ENCODE measurements around the gene SPACDR. TPM values are rescaled to one million over a fixed set of nuclear protein-coding genes. Genes with fewer than 3 reads are reported as not detected.

SPACDR gene
- total RNA-seq, 2 donors from 2014 or later: 3.3 to 17.3 TPM

DNA sequence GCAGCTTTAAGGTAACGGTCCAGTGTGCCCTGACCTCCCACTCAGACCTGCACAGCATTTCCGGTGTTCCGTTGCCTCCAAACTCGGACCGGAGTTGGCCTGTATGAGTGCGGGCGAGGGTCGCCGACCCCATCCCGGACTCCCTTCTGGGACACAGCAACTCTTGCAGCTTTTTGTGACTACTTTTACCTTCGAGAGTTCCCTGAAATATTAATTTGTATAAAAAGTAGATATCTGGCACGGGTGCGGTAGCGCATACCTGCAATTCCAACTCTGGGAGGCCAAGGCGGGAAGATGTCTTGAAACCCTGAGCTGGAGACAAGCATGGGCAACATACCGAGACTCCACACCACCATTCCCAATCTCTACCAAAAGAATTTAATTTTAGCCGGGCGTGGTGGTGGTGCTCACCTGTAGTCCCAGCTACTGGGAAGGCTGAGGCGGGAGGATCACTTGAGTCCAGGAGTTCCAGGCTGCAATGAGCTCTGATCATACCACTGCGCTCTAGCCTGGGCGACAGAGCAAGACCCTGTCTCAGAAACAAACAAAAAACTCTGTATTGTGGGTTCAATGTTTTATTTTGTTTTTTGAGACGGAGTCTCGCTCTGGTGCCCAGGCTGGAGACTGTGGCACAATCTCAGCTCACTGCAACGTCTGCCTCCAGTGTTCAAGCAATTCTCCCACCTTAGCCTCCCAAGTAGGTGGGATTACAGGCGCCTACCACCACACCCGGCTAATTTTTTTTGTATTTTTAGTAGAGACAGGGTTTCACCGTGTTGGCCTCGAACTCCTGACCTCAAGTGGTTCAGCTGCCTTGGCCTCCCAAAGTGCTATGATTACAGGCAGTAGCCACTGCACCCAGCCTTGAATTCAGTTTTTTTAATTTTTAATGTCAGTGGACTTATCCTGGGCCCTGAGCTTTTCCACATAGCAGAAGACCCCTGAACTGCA lies 26.6 kb downstream of the SPACDR start:
- Mint-ChIP-seq H3K36me3 (ENCODE audit: low read depth) (peaks cover 41% of the 10 kb centered on the region), H3K27ac (no peak overlapping the region), H3K27me3 (no peaks in the 10 kb centered on the region), H3K9me3 (no peaks in the 10 kb centered on the region), H3K4me1 (peaks cover 25% of the 10 kb centered on the region), H3K4me3 (peak overlapping the region; percentile 87)
- ATAC-seq (replicated peaks): no peak

DNA sequence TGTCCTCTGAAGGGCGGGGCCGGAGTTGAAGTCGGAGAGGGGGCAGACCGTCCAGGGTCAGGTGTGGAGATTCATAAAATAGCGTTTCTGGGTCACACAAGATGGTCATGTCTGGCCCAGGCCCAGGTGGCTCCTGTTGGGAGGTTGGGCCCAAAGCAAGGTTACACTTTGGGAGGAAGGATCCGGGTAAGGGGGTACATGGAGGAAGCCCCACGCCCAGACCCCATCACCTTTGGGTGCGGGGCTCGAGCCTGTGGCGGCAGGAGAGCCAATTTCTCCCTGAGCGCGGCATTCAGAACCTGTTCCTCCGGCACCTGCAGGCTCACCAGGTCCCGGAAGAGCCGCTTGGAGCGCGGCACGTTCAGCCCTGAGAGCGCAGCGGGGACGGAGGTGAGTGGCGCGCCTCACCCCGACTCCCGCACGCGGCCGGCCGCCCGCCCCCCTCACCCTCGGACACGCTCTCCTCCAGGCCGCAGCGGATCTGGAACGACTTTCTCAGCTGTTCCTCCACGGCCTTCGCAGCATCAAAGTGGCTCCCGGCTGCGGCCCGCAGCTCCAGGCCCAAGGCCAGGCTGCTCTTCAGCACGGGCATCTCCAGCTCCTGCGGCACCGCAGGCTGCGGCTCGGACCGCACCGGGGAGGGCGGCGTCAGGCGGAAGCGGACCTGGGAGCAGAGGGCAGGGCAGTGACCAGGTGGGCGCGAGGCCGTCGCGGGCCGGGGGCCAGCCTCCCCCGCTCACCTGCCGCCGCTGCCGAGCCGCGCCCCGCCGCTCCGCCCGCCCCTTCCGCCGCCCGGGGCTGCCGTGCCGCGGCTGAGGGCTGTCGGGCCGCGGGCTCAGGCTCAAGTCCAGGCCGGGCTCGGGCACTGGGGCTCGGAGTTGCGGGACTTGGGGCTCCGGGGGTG lies 28.4 kb downstream of the SPACDR start:
- Mint-ChIP-seq H3K4me3 (peak overlapping the region; percentile 87), H3K36me3 (ENCODE audit: low read depth) (peaks cover 59% of the 10 kb centered on the region), H3K27me3 (no peaks in the 10 kb centered on the region), H3K4me1 (peaks cover 30% of the 10 kb centered on the region), H3K9me3 (no peaks in the 10 kb centered on the region), H3K27ac (peak overlapping the region; percentile 97)
- peak; percentile 30 for ATAC-seq (replicated peaks)

DNA sequence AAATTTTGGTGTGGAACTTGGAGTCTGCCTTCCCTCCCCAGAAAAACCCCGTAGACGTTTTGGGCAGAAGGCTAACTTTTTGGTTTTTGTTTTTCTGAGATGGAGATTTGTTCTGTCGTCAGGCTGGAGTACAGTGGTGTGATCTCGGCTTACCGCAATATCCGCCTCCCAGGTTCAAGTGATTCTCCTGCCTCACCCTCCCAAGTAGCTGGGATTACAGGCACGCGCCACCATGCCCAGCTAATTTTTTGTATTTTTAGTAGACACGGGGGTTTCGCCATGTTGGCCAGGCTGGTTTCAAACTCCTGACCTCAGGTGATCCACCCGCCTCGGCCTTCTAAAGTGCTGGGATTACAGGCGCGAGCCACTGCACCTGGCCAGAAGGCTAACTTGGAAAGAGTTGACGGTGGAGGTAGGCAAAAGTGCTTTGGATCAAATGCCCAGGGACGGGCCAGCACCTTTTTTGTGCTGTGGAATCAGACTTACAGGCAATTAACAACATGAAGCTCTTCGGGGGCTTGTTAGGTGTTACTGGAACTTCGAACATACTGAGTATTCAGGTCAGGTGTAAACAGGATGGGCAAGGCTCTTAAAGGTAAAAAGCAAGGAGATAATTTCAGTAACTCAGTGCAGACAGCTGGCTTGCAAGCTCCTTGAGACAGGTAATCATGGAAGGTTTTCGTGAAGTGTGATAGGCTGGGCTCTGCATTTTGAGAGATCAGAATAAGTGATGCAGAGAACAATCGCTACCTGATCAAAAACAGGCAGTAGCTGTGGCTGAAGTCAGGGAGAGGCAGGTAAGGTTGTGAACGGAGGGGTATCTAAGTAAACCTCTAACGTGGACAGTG lies 29.5 kb downstream of the SPACDR start:
- H3K4me3 Mint-ChIP-seq: peak overlapping the region; percentile 87
- no peaks in the 10 kb centered on the region for H3K27me3 Mint-ChIP-seq
- H3K9me3 Mint-ChIP-seq: peaks cover under 1% of the 10 kb centered on the region
- peak overlapping the region; percentile 91 for H3K27ac Mint-ChIP-seq
- peaks cover 33% of the 10 kb centered on the region for H3K4me1 Mint-ChIP-seq
- no peak for ATAC-seq (replicated peaks)
- peaks cover 68% of the 10 kb centered on the region for H3K36me3 Mint-ChIP-seq (ENCODE audit: low read depth)

DNA sequence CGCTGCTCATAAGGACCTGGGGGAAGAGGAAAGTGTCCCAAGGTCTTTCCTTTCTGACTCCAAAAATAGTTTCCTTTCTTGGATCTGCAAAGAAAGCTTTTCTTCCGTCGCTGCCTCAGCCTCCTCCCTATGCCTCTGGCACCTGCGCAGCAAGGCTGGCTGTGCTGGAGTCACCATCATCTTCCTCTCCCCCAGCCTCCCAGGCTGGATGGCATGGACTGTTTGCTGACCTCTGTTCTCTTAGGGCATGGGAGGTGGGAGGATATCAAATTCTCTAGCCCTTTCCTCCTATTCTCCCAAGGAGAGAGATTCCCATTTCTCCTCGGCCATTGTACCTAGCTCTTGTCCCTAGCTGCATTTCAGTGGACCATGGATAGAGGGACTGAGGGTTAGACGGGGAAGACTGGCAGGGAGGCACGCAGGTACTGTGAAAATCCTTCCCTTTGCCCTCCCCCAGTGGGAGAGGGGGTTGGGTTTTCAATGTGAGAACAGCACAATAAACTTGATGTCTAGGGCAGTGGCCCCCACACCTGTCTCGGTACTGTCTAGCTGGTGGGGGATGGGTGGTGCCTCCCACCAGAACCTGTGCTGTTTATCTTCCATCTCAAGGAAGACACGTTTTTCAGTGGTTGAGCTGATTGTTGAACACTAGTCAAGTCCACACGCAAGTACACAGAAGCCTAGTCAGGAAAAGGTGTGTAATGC lies 30.3 kb downstream of the SPACDR start:
- ATAC-seq (replicated peaks): no peak
- H3K9me3 Mint-ChIP-seq: peaks cover 4% of the 10 kb centered on the region
- peak overlapping the region; percentile 87 for H3K4me3 Mint-ChIP-seq
- H3K27ac Mint-ChIP-seq: peak overlapping the region; percentile 91
- peaks cover 76% of the 10 kb centered on the region for H3K36me3 Mint-ChIP-seq (ENCODE audit: low read depth)
- no peaks in the 10 kb centered on the region for H3K27me3 Mint-ChIP-seq
- H3K4me1 Mint-ChIP-seq: peaks cover 38% of the 10 kb centered on the region

DNA sequence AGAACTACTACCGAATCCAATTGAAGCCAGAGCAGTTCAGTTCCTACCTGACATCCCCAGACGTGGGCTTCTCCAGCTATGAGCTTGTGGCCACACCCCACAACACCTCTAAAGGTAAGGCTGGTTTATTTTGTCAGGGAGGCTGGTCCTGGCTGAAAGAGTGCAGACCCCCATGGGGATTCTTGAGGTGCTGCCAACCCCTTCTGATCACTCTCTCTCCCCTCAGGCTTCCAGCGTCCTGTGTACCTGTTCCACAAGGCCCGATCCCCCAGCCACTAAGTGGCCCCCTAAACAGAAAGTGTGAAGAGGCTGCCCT lies 30.8 kb downstream of the SPACDR start:
- peak overlapping the region; percentile 91 for H3K27ac Mint-ChIP-seq
- peak overlapping the region; percentile 87 for H3K4me3 Mint-ChIP-seq
- ATAC-seq (replicated peaks): no peak
- H3K27me3 Mint-ChIP-seq: no peaks in the 10 kb centered on the region
- H3K4me1 Mint-ChIP-seq: peaks cover 38% of the 10 kb centered on the region
- H3K36me3 Mint-ChIP-seq (ENCODE audit: low read depth): peaks cover 81% of the 10 kb centered on the region
- H3K9me3 Mint-ChIP-seq: peaks cover 4% of the 10 kb centered on the region

DNA sequence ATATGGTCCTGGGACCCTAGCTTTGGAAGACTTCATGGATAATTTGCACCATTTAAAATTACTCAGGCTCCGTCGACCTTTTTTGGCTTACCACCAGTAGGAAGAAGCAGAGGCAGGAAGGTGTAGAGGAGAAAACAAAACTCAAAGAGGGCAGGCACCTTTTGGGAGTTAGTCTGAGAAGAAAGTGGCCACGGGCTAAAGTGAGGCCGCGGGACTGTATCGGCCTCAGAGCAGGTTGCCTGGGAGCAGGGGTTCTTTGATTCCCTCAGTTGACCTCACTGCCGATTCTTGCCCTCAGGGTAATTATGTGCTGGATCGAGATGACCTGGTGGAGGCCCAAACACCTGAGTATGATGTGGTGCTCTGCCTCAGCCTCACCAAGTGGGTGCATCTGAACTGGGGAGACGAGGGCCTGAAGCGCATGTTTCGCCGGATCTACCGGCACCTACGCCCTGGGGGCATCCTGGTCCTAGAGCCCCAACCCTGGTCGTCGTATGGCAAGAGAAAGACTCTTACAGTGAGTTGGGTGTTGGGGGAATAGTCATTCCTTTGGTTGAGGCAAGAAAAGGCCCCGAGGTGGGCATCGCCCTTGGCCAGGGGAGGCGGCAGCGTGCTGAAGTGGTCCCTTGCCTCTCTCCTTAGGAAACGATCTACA lies 31.3 kb downstream of the SPACDR start:
- no peak for ATAC-seq (replicated peaks)
- H3K4me3 Mint-ChIP-seq: peak overlapping the region; percentile 87
- peaks cover 85% of the 10 kb centered on the region for H3K36me3 Mint-ChIP-seq (ENCODE audit: low read depth)
- H3K4me1 Mint-ChIP-seq: peaks cover 38% of the 10 kb centered on the region
- H3K9me3 Mint-ChIP-seq: peaks cover 4% of the 10 kb centered on the region
- H3K27me3 Mint-ChIP-seq: no peaks in the 10 kb centered on the region
- peak overlapping the region; percentile 91 for H3K27ac Mint-ChIP-seq

DNA sequence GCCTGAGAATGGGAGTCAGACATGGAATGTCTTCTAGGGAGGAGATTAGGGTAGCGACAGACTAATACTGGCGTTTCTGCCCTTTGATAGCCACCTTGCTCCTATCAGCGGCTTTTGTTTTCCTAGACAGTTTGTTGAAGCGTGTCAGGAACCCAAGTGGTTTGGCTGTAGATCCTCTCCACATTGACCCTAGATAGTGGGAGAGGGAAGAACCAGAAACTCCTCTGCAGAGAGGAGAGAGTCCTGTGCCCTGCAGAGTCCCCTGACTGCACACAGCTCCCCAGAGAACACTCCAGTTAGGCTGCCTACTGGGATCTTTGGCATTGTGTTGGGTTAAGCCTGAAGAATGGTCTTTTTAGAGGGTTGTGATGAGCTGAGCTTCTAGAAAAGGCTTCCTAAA lies 32.0 kb downstream of the SPACDR start:
- Mint-ChIP-seq H3K27ac (peak overlapping the region; percentile 91), H3K4me1 (peaks cover 38% of the 10 kb centered on the region), H3K27me3 (no peaks in the 10 kb centered on the region), H3K9me3 (peaks cover 4% of the 10 kb centered on the region), H3K36me3 (ENCODE audit: low read depth) (peaks cover 85% of the 10 kb centered on the region), H3K4me3 (peak overlapping the region; percentile 87)
- ATAC-seq (replicated peaks): no peak

DNA sequence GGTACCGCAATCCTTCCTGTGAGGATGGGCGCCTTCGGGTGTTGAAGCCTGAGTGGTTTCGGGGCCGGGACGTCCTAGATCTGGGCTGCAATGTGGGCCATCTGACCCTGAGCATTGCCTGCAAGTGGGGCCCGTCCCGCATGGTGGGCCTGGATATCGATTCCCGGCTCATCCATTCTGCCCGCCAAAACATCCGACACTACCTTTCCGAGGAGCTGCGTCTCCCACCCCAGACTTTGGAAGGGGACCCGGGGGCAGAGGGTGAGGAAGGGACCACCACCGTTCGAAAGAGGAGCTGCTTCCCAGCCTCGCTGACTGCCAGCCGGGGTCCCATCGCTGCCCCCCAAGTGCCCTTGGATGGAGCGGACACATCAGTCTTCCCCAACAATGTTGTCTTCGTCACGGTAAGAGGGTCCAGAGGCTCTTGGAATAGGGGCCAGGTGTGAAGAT lies 32.7 kb downstream of the SPACDR start:
- H3K36me3 Mint-ChIP-seq (ENCODE audit: low read depth): peaks cover 80% of the 10 kb centered on the region
- H3K27me3 Mint-ChIP-seq: no peaks in the 10 kb centered on the region
- H3K27ac Mint-ChIP-seq: peak overlapping the region; percentile 91
- ATAC-seq (replicated peaks): no peak
- peaks cover 38% of the 10 kb centered on the region for H3K4me1 Mint-ChIP-seq
- peak overlapping the region; percentile 87 for H3K4me3 Mint-ChIP-seq
- peaks cover 4% of the 10 kb centered on the region for H3K9me3 Mint-ChIP-seq

DNA sequence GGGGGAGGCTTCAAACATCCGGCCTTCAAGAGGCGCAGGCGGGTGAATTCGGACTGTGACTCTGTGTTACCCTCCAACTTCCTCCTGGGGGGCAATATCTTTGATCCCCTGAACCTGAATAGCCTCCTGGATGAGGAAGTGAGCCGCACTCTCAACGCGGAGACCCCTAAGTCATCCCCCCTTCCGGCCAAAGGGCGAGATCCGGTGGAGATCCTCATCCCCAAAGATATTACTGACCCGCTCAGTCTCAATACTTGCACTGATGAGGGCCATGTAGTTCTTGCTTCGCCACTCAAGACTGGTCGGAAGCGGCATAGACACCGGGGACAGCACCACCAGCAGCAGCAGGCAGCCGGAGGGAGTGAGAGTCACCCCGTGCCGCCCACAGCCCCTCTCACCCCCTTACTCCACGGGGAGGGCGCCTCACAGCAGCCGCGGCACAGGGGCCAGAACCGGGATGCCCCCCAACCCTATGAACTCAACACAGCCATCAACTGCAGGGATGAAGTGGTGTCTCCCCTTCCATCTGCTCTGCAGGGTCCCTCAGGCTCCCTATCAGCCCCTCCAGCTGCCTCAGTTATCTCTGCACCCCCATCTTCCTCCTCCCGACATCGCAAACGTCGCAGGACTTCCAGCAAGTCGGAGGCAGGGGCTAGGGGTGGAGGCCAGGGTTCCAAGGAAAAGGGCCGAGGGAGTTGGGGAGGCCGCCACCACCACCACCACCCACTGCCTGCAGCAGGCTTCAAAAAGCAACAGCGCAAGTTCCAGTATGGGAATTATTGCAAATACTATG lies 33.4 kb downstream of the SPACDR start:
- Mint-ChIP-seq H3K4me3 (peak overlapping the region; percentile 87), H3K27ac (peak overlapping the region; percentile 84), H3K36me3 (ENCODE audit: low read depth) (peaks cover 76% of the 10 kb centered on the region), H3K27me3 (no peaks in the 10 kb centered on the region), H3K4me1 (peaks cover 38% of the 10 kb centered on the region), H3K9me3 (peaks cover 4% of the 10 kb centered on the region)
- ATAC-seq (replicated peaks): no peak

DNA sequence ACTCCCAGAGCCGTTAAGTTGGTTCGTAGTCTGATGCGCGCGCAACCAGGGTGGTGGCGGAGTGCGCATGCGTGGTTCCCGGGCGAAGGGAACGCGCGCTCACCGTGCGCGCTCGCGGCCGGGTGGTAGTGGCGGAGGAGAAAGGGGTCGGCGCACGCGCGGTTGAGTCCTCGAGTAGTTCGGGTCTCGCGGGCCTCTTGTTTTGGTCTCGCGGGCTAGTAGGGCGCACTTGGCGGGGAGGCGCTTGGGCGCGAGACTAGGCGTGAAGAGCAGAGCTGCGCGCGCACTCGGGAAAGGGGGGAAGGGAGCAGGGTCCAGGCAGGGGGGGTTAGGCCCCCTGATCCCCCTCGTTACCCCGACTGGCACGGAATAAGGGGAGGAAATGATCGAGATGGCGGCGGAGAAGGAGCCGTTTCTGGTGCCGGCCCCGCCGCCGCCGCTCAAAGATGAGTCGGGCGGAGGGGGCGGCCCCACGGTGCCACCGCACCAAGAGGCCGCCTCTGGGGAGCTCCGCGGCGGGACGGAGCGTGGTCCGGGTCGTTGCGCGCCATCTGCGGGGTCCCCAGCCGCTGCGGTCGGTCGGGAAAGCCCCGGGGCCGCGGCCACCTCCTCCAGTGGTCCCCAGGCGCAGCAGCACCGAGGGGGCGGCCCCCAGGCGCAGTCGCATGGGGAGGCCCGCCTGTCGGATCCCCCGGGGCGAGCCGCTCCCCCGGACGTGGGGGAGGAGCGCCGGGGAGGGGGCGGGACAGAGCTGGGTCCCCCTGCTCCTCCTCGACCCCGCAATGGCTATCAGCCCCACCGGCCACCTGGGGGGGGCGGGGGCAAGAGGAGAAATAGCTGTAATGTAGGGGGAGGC lies 34.2 kb downstream of the SPACDR start, which contains the start of gene MEPCE:
Gene MEPCE, plus strand, starts transcription at position 195 of the 856 bp plus-strand sequence. Its CDS starts 188 bp downstream, at position 383.
- Mint-ChIP-seq H3K36me3 (ENCODE audit: low read depth) (peaks cover 68% of the 10 kb centered on the region), H3K9me3 (peaks cover 4% of the 10 kb centered on the region), H3K27me3 (no peaks in the 10 kb centered on the region), H3K4me1 (peaks cover 37% of the 10 kb centered on the region), H3K27ac (peak within 1 kb of the TSS; percentile 100), H3K4me3 (peak within 1 kb of the TSS; percentile 87)
- peak; percentile 35 for ATAC-seq (replicated peaks)

DNA sequence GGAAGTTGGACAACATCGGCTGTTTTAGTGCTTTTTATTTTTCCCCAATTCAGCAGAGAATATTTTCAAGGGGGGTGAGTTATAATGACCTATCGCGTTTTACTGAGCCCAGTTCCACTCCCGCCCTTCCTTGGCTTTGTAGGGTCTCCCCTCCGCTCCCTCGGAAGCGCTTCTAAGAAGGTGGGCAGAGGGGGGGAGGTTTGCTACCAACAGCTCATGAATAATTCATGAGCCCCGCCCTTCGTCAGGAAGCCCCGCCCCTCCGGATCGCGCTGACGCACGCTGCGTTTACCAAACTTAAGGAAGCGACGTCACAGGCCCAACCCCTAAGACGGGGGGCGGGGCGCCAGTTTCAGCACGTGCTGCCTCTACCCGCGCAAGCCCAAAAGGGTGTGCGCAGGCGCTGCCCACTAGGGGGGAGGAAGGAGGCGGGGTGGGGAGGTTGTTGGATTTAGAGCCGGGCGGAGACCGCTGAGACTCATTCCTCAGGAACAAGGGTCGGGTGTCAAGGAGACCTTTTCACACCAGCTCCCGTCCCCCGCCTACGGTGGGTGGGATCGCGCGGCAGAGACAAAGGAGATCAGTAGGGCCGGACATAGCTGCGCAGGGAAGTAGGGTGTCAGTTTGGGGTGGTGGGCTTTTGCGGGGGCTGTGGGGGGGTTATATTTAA lies 35.0 kb downstream of the SPACDR start:
- ATAC-seq (replicated peaks): peak; percentile 74
- Mint-ChIP-seq H3K27me3 (no peaks in the 10 kb centered on the region), H3K9me3 (peaks cover 4% of the 10 kb centered on the region), H3K4me3 (peak overlapping the region; percentile 87), H3K27ac (peak overlapping the region; percentile 100), H3K36me3 (ENCODE audit: low read depth) (peaks cover 60% of the 10 kb centered on the region), H3K4me1 (peaks cover 32% of the 10 kb centered on the region)

All from activated T-helper 17 cell treated with anti-CD3 and anti-CD28 coated beads, Interleukin-2, amount 50 U/mL, for 72 hours (primary cell).